Kidney epithelial cell (primary cell): Measurements from ENCODE around the gene MX1. TPM values are rescaled to one million over a fixed set of nuclear protein-coding genes. Genes with fewer than 3 reads are reported as not detected.

Experiments
- DNase-seq: peaks from one replicate; pipeline ENCODE4 v3.0.0-alpha.2; 2010; ENCODE audit warnings: low read depth
- H3K27me3 ChIP-seq: 2 replicates; pipeline ENCODE4 v1.6.0; 2011; ENCODE audit warnings: low read length; ENCODE audit not compliant: control insufficient read depth, insufficient read depth
- H3K36me3 ChIP-seq: 2 replicates; pipeline ENCODE4 v1.5.1; 2011; ENCODE audit warnings: low read length; ENCODE audit not compliant: control insufficient read depth, insufficient read depth
- H3K4me3 ChIP-seq: 2 replicates; pipeline ENCODE4 v1.5.1; 2011; ENCODE audit warnings: low read depth, mild to moderate bottlenecking, control low read depth, low read length
- CTCF ChIP-seq: IDR thresholded peaks from 2 replicates; pipeline ENCODE4 v1.5.1; 2011; ENCODE audit warnings: mild to moderate bottlenecking, moderate library complexity, low read length, control low read depth, inconsistent platforms; ENCODE audit not compliant: insufficient read depth, poor library complexity, severe bottlenecking
- total RNA-seq: library from RNA; depleted of rRNA; stranded (reverse); fragments of >200 nt; gene quantifications from 2 replicates; pipeline ENCODE4 v1.2.3, GENCODE V29; 2015

Gene MX1
- total RNA-seq, 1 donor from 2014 or later, result 48.7 TPM

- no peak for DNase-seq
- H3K27me3 ChIP-seq, result peaks cover 7% of the 10 kb centered on the region
- TF ChIP-seq CTCF, result no peak
- H3K36me3 ChIP-seq, result no peaks in the 10 kb centered on the region
- peak overlapping the region; percentile 54 for H3K4me3 ChIP-seq
Measured at GRCh38 chr21:41426676-41427404, 801 bp downstream of the MX1 start.

DNA sequence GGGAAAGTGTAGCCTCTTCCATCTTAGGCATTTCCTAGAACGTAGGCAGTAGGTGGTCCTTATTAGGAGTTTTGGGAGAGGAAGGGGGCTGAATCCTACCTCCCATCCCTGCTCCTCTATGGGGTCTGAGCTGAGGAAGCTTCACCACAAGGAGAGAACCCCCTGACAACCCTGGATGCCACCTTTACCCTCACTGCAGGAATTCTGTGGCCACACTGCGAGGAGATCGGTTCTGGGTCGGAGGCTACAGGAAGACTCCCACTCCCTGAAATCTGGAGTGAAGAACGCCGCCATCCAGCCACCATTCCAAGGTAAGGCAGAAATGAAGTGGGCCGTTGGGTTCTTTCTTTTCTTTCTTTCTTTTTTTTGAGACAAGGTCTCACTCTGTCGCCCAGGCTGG, 1.5 kb downstream of the MX1 start:
- no peak for TF ChIP-seq CTCF
- H3K36me3 ChIP-seq, result no peaks in the 10 kb centered on the region
- H3K4me3 ChIP-seq, result no peak overlapping the region
- peaks cover 7% of the 10 kb centered on the region for H3K27me3 ChIP-seq
- DNase-seq, result no peak

- peaks cover 7% of the 10 kb centered on the region for H3K27me3 ChIP-seq
- DNase-seq, result no peak
- TF ChIP-seq CTCF, result no peak
- H3K4me3 ChIP-seq, result no peak overlapping the region
- no peaks in the 10 kb centered on the region for H3K36me3 ChIP-seq
Measured at GRCh38 chr21:41428311-41428710, 2.3 kb downstream of the MX1 start.

GRCh38 chr21:41428847-41429246, 2.8 kb downstream of the MX1 start:
- Histone ChIP-seq H3K4me3 (no peak overlapping the region), H3K36me3 (no peaks in the 10 kb centered on the region), H3K27me3 (peaks cover 7% of the 10 kb centered on the region)
- DNase-seq, result no peak
- no peak for TF ChIP-seq CTCF

DNA sequence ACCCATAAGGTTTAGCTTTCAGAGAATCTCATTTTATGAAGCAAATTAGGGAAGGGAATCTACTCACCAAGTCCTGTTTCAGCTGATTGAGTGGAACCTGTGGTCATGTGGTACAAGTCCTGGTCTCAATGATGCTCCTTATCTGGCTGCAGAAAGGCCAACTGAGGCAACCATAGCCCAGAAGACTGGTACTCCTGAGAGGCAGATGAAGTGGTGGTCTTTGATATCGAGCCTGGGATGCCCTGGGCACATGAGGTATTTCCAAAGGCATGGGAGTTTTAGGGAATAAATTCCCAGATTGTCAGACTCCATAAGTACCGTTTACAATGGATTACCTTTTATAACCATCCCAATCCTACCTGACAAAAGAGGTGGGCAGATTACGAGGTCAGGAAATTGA, 3.3 kb downstream of the MX1 start:
- H3K4me3 ChIP-seq, result no peak overlapping the region
- peaks cover 7% of the 10 kb centered on the region for H3K27me3 ChIP-seq
- DNase-seq, result no peak
- TF ChIP-seq CTCF, result no peak
- no peaks in the 10 kb centered on the region for H3K36me3 ChIP-seq

- Histone ChIP-seq H3K36me3 (no peaks in the 10 kb centered on the region), H3K27me3 (peaks cover 7% of the 10 kb centered on the region), H3K4me3 (no peak overlapping the region)
- DNase-seq, result no peak
- no peak for TF ChIP-seq CTCF
Measured at GRCh38 chr21:41429925-41430491, 4.0 kb downstream of the MX1 start.
